GM23248 (cell line): ENCODE data around the gene RAB25. TPM values are rescaled to one million over a fixed set of nuclear protein-coding genes. Genes with fewer than 3 reads are reported as not detected.

Experiments
- DNase-seq: peaks from one replicate; pipeline ENCODE4 v3.0.0-alpha.2; 2015
- H2AFZ ChIP-seq: fragments of 200-600 bp; sonication (generic); 2 replicates; pipeline ENCODE4 v1.6.1; 2016; ENCODE audit warnings: antibody characterized with exemption
- H3F3A ChIP-seq: fragments of 200-600 bp; sonication (generic); 2 replicates; pipeline ENCODE4 v1.6.1; 2016; ENCODE audit warnings: mild to moderate bottlenecking, antibody characterized with exemption, mixed run types; ENCODE audit not compliant: insufficient read depth
- H3K27ac ChIP-seq: fragments of 200-600 bp; sonication (generic); 2 replicates; pipeline ENCODE4 v1.5.1; 2016; ENCODE audit warnings: mild to moderate bottlenecking
- H3K27me3 ChIP-seq: fragments of 200-600 bp; sonication (generic); replicated peaks from 2 replicates; pipeline ENCODE4 v1.6.1; 2016; ENCODE audit warnings: mild to moderate bottlenecking; ENCODE audit not compliant: insufficient read depth
- H3K36me3 ChIP-seq: fragments of 200-600 bp; sonication (generic); 2 replicates; pipeline ENCODE4 v1.6.1; 2016; ENCODE audit warnings: low read depth, mild to moderate bottlenecking
- H3K4me1 ChIP-seq: fragments of 200-600 bp; sonication (generic); 2 replicates; pipeline ENCODE4 v1.6.1; 2016; ENCODE audit warnings: mild to moderate bottlenecking; ENCODE audit not compliant: insufficient read depth
- H3K4me2 ChIP-seq: fragments of 200-600 bp; sonication (generic); one replicate; pipeline ENCODE4 v1.6.1; 2016; ENCODE audit warnings: mild to moderate bottlenecking; ENCODE audit not compliant: unreplicated experiment
- H3K4me3 ChIP-seq: fragments of 200-600 bp; sonication (generic); 2 replicates; pipeline ENCODE4 v1.5.1; 2016; ENCODE audit warnings: mild to moderate bottlenecking
- H3K79me2 ChIP-seq: fragments of 200-600 bp; sonication (generic); 2 replicates; pipeline ENCODE4 v1.6.1; 2016; ENCODE audit warnings: mild to moderate bottlenecking; ENCODE audit not compliant: insufficient read depth
- H3K9ac ChIP-seq: fragments of 200-600 bp; sonication (generic); 2 replicates; pipeline ENCODE4 v1.6.1; 2016; ENCODE audit warnings: mild to moderate bottlenecking
- H3K9me2 ChIP-seq: fragments of 200-600 bp; sonication (generic); 2 replicates; pipeline ENCODE4 v1.6.1; 2016; ENCODE audit warnings: mixed run types, mild to moderate bottlenecking, moderate library complexity; ENCODE audit not compliant: insufficient read depth
- H3K9me3 ChIP-seq: fragments of 200-600 bp; sonication (generic); one replicate; pipeline ENCODE4 v1.6.1; 2017; ENCODE audit warnings: low read depth
- H4K20me1 ChIP-seq: fragments of 200-600 bp; sonication (generic); 2 replicates; pipeline ENCODE4 v1.6.0; 2016; ENCODE audit not compliant: insufficient read depth
- EZH2 ChIP-seq: fragments of 200-600 bp; sonication (generic); IDR thresholded peaks from 2 replicates; pipeline ENCODE4 v1.6.1; 2018; ENCODE audit warnings: antibody characterized with exemption, mild to moderate bottlenecking; ENCODE audit not compliant: insufficient read depth, poor library complexity, severe bottlenecking
- EZH2phosphoT487 ChIP-seq: fragments of 200-600 bp; sonication (generic); IDR thresholded peaks from 2 replicates; pipeline ENCODE4 v1.6.1; 2018; ENCODE audit warnings: antibody characterized with exemption, moderate library complexity, mild to moderate bottlenecking, low read depth; ENCODE audit not compliant: insufficient read depth
- WGBS, 2 experiments: methylation state at CpG; one replicate each; pipeline ENCODE4 v1.1.6; 2015 to 2017; ENCODE audit warnings: low lambda C conversion rate in 2 of 2, low coverage in 1 of 2; ENCODE audit errors: missing lambda C conversion rate in 2 of 2; 5-methylcytosine and 5-hydroxymethylcytosine counted together
- in situ Hi-C: fragments of 300-500 bp; cut with MboI; formaldehyde crosslinking; loops from 2 replicates; pipeline ENCODE4 v1.15.0; 2020
- polyA plus RNA-seq: library from polyadenylated mRNA; unstranded; fragments of >200 nt; fragmentation: Nextera tagmentation; extraction: Ambion mirVana; gene quantifications from 2 replicates; pipeline ENCODE4 v1.2.1, GENCODE V29; 2016
- total RNA-seq: library from RNA; depleted of rRNA; stranded (reverse); fragments of >200 nt; shearing (Covaris generic); gene quantifications from 2 replicates; pipeline ENCODE4 v1.2.3, GENCODE V29; 2014

Gene RAB25
- total and polyA plus RNA-seq, 2 experiments from 2014 or later = not detected

GRCh38 chr1:156020293-156021092 lies 40.5 kb upstream of the RAB25 start, which contains the start of gene SSR2:
TSS of gene SSR2 (minus strand) at chr1:156020951. CDS start at chr1:156020167, 784 bp downstream.
- Histone ChIP-seq H3K27ac (0 out of 2 replicates have a peak within 1 kb of the TSS, but pooled peaks have one; percentile 4), H3K27me3 (no peaks in the 10 kb centered on the region), H3K79me2 (peaks cover 50% of the 10 kb centered on the region), H3K9ac (peak within 1 kb of the TSS; percentile 83), H2AFZ (peak within 1 kb of the TSS; percentile 79), H3K4me2 (peak within 1 kb of the TSS; percentile 77), H3K36me3 (peaks cover 28% of the 10 kb centered on the region), H3K9me2 (no peaks in the 10 kb centered on the region), H3K4me3 (peak within 1 kb of the TSS; percentile 86), H3K4me1 (0 out of 2 replicates have a peak, but pooled peaks cover 10% of the 10 kb centered on the region), H3K9me3 (no peaks in the 10 kb centered on the region), H3F3A (no peaks in the 10 kb centered on the region), H4K20me1 (no peaks in the 10 kb centered on the region)
- 1% methylated on average over 34 to 45 of the region's 45 CpGs for WGBS, 2 experiments
- peak; percentile 97 for DNase-seq
- TF ChIP-seq EZH2 (no peak), EZH2phosphoT487 (no peak)
- in situ Hi-C loops = no loop called here

DNA sequence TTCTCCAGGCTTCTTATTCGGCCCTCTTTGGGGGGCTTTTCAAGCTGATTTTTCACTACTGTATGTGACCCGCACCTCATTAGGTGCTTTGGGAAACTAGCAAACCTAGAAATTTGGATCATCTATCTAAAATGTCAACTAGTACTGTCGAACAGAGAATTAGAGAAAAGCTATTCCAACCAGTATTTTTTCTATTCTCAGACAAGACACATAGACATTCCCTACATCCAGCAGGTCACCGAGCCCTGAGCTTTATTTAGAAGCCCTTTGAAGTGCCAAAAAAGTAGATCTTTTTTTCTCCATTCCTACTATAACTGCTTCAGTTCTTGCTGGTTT lies 39.9 kb upstream of the RAB25 start:
- Histone ChIP-seq H3K9me2 (no peaks in the 10 kb centered on the region), H3K36me3 (peaks cover 26% of the 10 kb centered on the region), H2AFZ (peak overlapping the region; percentile 79), H3K4me2 (peak overlapping the region; percentile 77), H3K9me3 (no peaks in the 10 kb centered on the region), H3K27ac (no peak overlapping the region), H3K9ac (peak overlapping the region; percentile 83; the same call in 1 of the 2 replicates), H3F3A (no peaks in the 10 kb centered on the region), H3K27me3 (no peaks in the 10 kb centered on the region), H3K4me3 (peak overlapping the region; percentile 86), H3K79me2 (peaks cover 45% of the 10 kb centered on the region), H4K20me1 (no peaks in the 10 kb centered on the region), H3K4me1 (0 out of 2 replicates have a peak, but pooled peaks cover 10% of the 10 kb centered on the region)
- in situ Hi-C loops = no loop called here
- no peak for DNase-seq
- TF ChIP-seq EZH2 (no peak), EZH2phosphoT487 (no peak)
- 5 to 13% methylated on average over 4 of the region's 4 CpGs for WGBS, 2 experiments

DNA sequence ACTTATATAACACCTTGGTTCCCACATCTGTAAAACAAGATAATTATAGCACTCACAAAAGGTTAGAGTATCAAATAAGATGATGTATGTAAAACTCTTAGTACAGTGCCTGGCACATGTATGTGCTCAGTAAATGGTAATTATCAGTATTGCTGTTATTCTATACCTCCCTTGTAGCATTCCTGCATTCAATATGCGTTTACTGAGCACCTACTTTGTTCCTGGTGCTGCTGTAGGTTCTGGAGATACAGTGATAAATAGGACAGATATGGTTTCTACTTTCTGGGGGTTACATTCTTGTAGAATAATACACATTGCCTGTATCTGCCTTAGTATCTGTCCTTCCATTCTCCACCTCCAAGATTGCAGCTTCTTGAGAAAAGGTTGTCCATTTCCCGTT lies 39.0 kb upstream of the RAB25 start:
- DNase-seq = no peak
- Histone ChIP-seq H3K4me2 (no peak overlapping the region), H3F3A (no peaks in the 10 kb centered on the region)

GRCh38 chr1:156024801-156025200 lies 36.2 kb upstream of the RAB25 start:
- WGBS, 2 experiments = 64 to 79% methylated on average over 5 of the region's 5 CpGs
- in situ Hi-C loops = no loop called here

More for the DNA sequence above, 39.0 kb upstream of the RAB25 start:
- H2AFZ ChIP-seq = peak overlapping the region; percentile 57; the same call in 1 of the 2 replicates
- H3K27me3 ChIP-seq = no peaks in the 10 kb centered on the region
- H3K4me3 ChIP-seq = no peak overlapping the region
- WGBS, 2 experiments = 28 to 31% methylated on average over 2 of the region's 2 CpGs
- H3K36me3 ChIP-seq = peaks cover 18% of the 10 kb centered on the region
- H3K9ac ChIP-seq = no peak overlapping the region
- TF ChIP-seq EZH2 = no peak
- TF ChIP-seq EZH2phosphoT487 = no peak
- H3K79me2 ChIP-seq = peaks cover 36% of the 10 kb centered on the region
- H3K9me2 ChIP-seq = no peaks in the 10 kb centered on the region
- H3K27ac ChIP-seq = no peak overlapping the region
- in situ Hi-C loops = no loop called here
- H3K9me3 ChIP-seq = no peaks in the 10 kb centered on the region
- no peaks in the 10 kb centered on the region for H4K20me1 ChIP-seq
- H3K4me1 ChIP-seq = 0 out of 2 replicates have a peak, but pooled peaks cover 10% of the 10 kb centered on the region

More at GRCh38 chr1:156024801-156025200, 36.2 kb upstream of the RAB25 start:
- Histone ChIP-seq H4K20me1 (no peaks in the 10 kb centered on the region), H3K27me3 (no peaks in the 10 kb centered on the region), H3K4me3 (no peak overlapping the region), H3K27ac (no peak overlapping the region), H3K4me1 (0 out of 2 replicates have a peak, but pooled peaks cover 1% of the 10 kb centered on the region), H3K4me2 (no peak overlapping the region), H3K9ac (no peak overlapping the region), H3K36me3 (no peaks in the 10 kb centered on the region), H2AFZ (no peak overlapping the region), H3F3A (no peaks in the 10 kb centered on the region), H3K9me2 (no peaks in the 10 kb centered on the region), H3K79me2 (peaks cover 9% of the 10 kb centered on the region), H3K9me3 (no peaks in the 10 kb centered on the region)
- no peak for TF ChIP-seq EZH2
- no peak for TF ChIP-seq EZH2phosphoT487
- DNase-seq = no peak
